Measurements from ENCODE around the gene MANSC4.

Gene MANSC4

GRCh38 chr12:27800819-27801218, 20.8 kb upstream of the MANSC4 start:
- DNase-seq, result no peak

GRCh38 chr12:27797301-27798025, 17.4 kb upstream of the MANSC4 start:
- no peak for DNase-seq

- no peak for DNase-seq
Observed at GRCh38 chr12:27796128-27796527, 16.1 kb upstream of the MANSC4 start.

- no peak for DNase-seq
Observed at GRCh38 chr12:27794818-27795584, 15.0 kb upstream of the MANSC4 start.

GRCh38 chr12:27790179-27790578, 10.1 kb upstream of the MANSC4 start:
- DNase-seq, result no peak

- DNase-seq, result peak; percentile 20
Observed at GRCh38 chr12:27787559-27787958, 7.5 kb upstream of the MANSC4 start.

- DNase-seq, result peak; percentile 56
Observed at GRCh38 chr12:27785882-27786570, 6.0 kb upstream of the MANSC4 start.

- no peak for DNase-seq
Observed at GRCh38 chr12:27782481-27782880, 2.4 kb upstream of the MANSC4 start.

GRCh38 chr12:27781680-27782079, 1.6 kb upstream of the MANSC4 start:
- peak; percentile 29 for DNase-seq

- DNase-seq, result peak; percentile 37
Observed at GRCh38 chr12:27780612-27781408, 774 bp upstream of the MANSC4 start.

- peak; percentile 38 for DNase-seq
Observed at GRCh38 chr12:27779416-27779919, 568 bp downstream of the MANSC4 start.

- no peak for DNase-seq
Observed at GRCh38 chr12:27778206-27778605, 1.8 kb downstream of the MANSC4 start.

- DNase-seq, result no peak
Observed at GRCh38 chr12:27777141-27777540, 2.9 kb downstream of the MANSC4 start.

GRCh38 chr12:27772328-27773049, 7.5 kb downstream of the MANSC4 start:
- no peak for DNase-seq

GRCh38 chr12:27771481-27772327, 8.3 kb downstream of the MANSC4 start:
- DNase-seq, result no peak

- peak; percentile 23 for DNase-seq
Observed at GRCh38 chr12:27769142-27769673, 10.8 kb downstream of the MANSC4 start.

GRCh38 chr12:27766587-27766986, 13.4 kb downstream of the MANSC4 start:
- no peak for DNase-seq

GRCh38 chr12:27762757-27763156, 17.3 kb downstream of the MANSC4 start:
- DNase-seq, result no peak

- no peak for DNase-seq
Observed at GRCh38 chr12:27756670-27757195, 23.3 kb downstream of the MANSC4 start.

- DNase-seq, result no peak
Observed at GRCh38 chr12:27754795-27755194, 25.2 kb downstream of the MANSC4 start.
